Measurements from ENCODE around the gene CRADD.

Gene CRADD

GRCh38 chr12:93684716-93685115, 7.5 kb downstream of the CRADD start:
- H3K4me3 ChIP-seq (ENCODE audit: low read length), result no peak overlapping the region
- H3K4me1 ChIP-seq (ENCODE audit: control insufficient read depth, insufficient read depth, low read length), result peaks cover 3% of the 10 kb centered on the region; the same call in 1 of the 2 replicates
- no peaks in the 10 kb centered on the region for H3K27me3 ChIP-seq (ENCODE audit: control insufficient read depth, insufficient read depth, low read length)
- 100% methylated on average over 3 of the region's 4 CpGs for WGBS (ENCODE audit: insufficient coverage, insufficient read length)
- DNase-seq (ENCODE audit: low read depth, low spot score), result no peak
- no peaks in the 10 kb centered on the region for H3K36me3 ChIP-seq (ENCODE audit: control insufficient read depth, insufficient read depth, low read length)
- H3K27ac ChIP-seq (ENCODE audit: low read length), result no peak overlapping the region
- H3K9me3 ChIP-seq (ENCODE audit: control insufficient read depth, insufficient read depth, low read length), result no peaks in the 10 kb centered on the region

- Histone ChIP-seq H3K4me3 (ENCODE audit: low read length) (no peak overlapping the region), H3K27me3 (ENCODE audit: control insufficient read depth, insufficient read depth, low read length) (no peaks in the 10 kb centered on the region), H3K27ac (ENCODE audit: low read length) (no peak overlapping the region), H3K4me1 (ENCODE audit: control insufficient read depth, insufficient read depth, low read length) (peaks cover 3% of the 10 kb centered on the region; the same call in 1 of the 2 replicates), H3K36me3 (ENCODE audit: control insufficient read depth, insufficient read depth, low read length) (no peaks in the 10 kb centered on the region), H3K9me3 (ENCODE audit: control insufficient read depth, insufficient read depth, low read length) (no peaks in the 10 kb centered on the region)
- no CpG with 5 or more reads among the region's 8 CpGs for WGBS (ENCODE audit: insufficient coverage, insufficient read length)
- no peak for DNase-seq (ENCODE audit: low read depth, low spot score)
These were observed 9.6 kb downstream of the CRADD start for GRCh38 chr12:93686572-93687356.

GRCh38 chr12:93689076-93689834, 12.1 kb downstream of the CRADD start:
- no peak overlapping the region for H3K27ac ChIP-seq (ENCODE audit: low read length)
- H3K9me3 ChIP-seq (ENCODE audit: control insufficient read depth, insufficient read depth, low read length), result no peaks in the 10 kb centered on the region
- no peak for DNase-seq (ENCODE audit: low read depth, low spot score)
- no peaks in the 10 kb centered on the region for H3K27me3 ChIP-seq (ENCODE audit: control insufficient read depth, insufficient read depth, low read length)
- no CpG with 5 or more reads among the region's 2 CpGs for WGBS (ENCODE audit: insufficient coverage, insufficient read length)
- H3K4me3 ChIP-seq (ENCODE audit: low read length), result no peak overlapping the region
- no peaks in the 10 kb centered on the region for H3K4me1 ChIP-seq (ENCODE audit: control insufficient read depth, insufficient read depth, low read length)
- no peaks in the 10 kb centered on the region for H3K36me3 ChIP-seq (ENCODE audit: control insufficient read depth, insufficient read depth, low read length)

- Histone ChIP-seq H3K9me3 (ENCODE audit: control insufficient read depth, insufficient read depth, low read length) (no peaks in the 10 kb centered on the region), H3K27ac (ENCODE audit: low read length) (no peak overlapping the region), H3K36me3 (ENCODE audit: control insufficient read depth, insufficient read depth, low read length) (no peaks in the 10 kb centered on the region), H3K4me1 (ENCODE audit: control insufficient read depth, insufficient read depth, low read length) (peaks cover 9% of the 10 kb centered on the region; the same call in 1 of the 2 replicates), H3K4me3 (ENCODE audit: low read length) (no peak overlapping the region), H3K27me3 (ENCODE audit: control insufficient read depth, insufficient read depth, low read length) (no peaks in the 10 kb centered on the region)
- no peak for DNase-seq (ENCODE audit: low read depth, low spot score)
These were observed 19.3 kb downstream of the CRADD start for GRCh38 chr12:93696462-93696861.

GRCh38 chr12:93698307-93699092, 21.3 kb downstream of the CRADD start:
- no peak for DNase-seq (ENCODE audit: low read depth, low spot score)
- WGBS (ENCODE audit: insufficient coverage, insufficient read length), result no CpG with 5 or more reads among the region's 3 CpGs

DNA sequence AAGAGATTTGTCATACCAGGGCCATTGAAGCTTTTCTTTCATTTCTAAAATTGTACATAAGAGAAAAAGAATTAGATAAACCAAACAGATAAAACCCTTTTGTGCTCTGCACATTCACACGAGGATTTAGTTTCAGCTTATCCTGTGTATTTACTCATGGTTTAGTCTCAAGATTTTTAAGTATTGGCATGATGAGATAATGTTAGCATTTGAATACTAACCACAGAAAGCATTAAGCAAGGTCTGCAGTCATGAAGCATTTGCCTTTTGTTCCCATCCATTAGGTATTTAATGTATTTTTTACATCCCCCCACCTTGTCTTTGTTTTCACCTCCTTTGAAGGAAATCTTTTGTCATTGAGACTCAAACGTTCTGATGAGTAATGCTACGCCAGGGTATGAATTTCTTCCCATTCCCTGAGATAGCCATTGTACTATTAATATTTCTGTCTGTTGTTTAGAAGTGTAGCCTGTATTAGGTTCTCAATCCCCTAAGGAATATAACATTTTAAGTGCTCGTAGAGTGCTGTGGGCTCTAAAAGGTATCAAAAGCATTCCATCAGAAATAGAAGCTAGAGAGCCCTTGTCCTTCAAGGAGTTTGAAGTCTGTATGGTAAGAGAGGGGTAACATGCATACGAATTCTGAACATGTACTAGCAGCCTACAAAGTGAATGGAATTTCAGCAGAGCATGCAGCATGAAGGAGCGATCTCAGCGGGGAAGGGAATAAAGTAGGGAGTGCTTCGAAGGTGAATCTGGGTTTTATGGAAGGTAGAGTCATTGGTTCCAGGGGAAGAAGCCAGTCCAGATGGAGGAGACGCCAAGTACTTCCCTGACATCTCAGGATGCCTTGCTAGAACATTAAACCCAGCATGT, 22.3 kb downstream of the CRADD start:
- no peaks in the 10 kb centered on the region for H3K27me3 ChIP-seq (ENCODE audit: control insufficient read depth, insufficient read depth, low read length)
- no CpG with 5 or more reads among the region's 9 CpGs for WGBS (ENCODE audit: insufficient coverage, insufficient read length)
- no peak overlapping the region for H3K4me3 ChIP-seq (ENCODE audit: low read length)
- H3K9me3 ChIP-seq (ENCODE audit: control insufficient read depth, insufficient read depth, low read length), result no peaks in the 10 kb centered on the region
- no peak overlapping the region for H3K27ac ChIP-seq (ENCODE audit: low read length)
- no peak for DNase-seq (ENCODE audit: low read depth, low spot score)
- H3K4me1 ChIP-seq (ENCODE audit: control insufficient read depth, insufficient read depth, low read length), result peaks cover 9% of the 10 kb centered on the region; the same call in 1 of the 2 replicates
- H3K36me3 ChIP-seq (ENCODE audit: control insufficient read depth, insufficient read depth, low read length), result no peaks in the 10 kb centered on the region

More at GRCh38 chr12:93698307-93699092, 21.3 kb downstream of the CRADD start:
- Histone ChIP-seq H3K36me3 (ENCODE audit: control insufficient read depth, insufficient read depth, low read length) (no peaks in the 10 kb centered on the region), H3K27me3 (ENCODE audit: control insufficient read depth, insufficient read depth, low read length) (no peaks in the 10 kb centered on the region), H3K4me3 (ENCODE audit: low read length) (no peak overlapping the region), H3K9me3 (ENCODE audit: control insufficient read depth, insufficient read depth, low read length) (no peaks in the 10 kb centered on the region), H3K27ac (ENCODE audit: low read length) (no peak overlapping the region), H3K4me1 (ENCODE audit: control insufficient read depth, insufficient read depth, low read length) (peaks cover 9% of the 10 kb centered on the region; the same call in 1 of the 2 replicates)

DNA sequence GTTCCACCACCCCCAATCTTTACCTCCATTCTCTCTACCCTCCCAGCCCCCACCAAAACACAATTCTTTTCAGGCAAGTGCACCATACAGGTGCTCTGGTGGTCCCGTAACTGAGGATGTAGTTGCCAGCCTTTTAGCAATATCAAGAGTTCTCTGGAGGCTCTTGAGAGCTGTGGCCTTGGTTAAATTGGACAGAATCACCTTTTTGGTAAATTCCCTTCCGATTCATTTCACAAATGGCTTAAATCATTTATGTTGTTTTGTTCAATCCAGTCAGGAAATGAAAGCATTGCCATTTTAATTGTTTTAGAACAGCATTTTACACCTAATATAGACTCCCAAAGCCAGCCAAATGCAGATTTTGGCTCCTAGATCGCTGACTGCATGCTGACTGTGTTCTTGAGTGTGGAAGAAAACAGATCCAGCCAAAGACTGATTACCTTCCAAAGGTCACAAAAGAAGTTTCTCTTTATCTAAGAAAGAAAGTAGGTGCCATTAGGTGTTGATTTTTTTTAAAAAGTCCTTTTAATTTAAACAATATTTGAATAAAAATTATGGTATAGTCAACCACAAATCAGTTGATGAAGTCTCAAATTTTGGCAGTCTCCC, 25.6 kb downstream of the CRADD start:
- DNase-seq (ENCODE audit: low read depth, low spot score), result no peak
- Histone ChIP-seq H3K27ac (ENCODE audit: low read length) (no peak overlapping the region), H3K4me3 (ENCODE audit: low read length) (no peak overlapping the region), H3K4me1 (ENCODE audit: control insufficient read depth, insufficient read depth, low read length) (peaks cover 9% of the 10 kb centered on the region; the same call in 1 of the 2 replicates), H3K9me3 (ENCODE audit: control insufficient read depth, insufficient read depth, low read length) (no peaks in the 10 kb centered on the region), H3K36me3 (ENCODE audit: control insufficient read depth, insufficient read depth, low read length) (no peaks in the 10 kb centered on the region), H3K27me3 (ENCODE audit: control insufficient read depth, insufficient read depth, low read length) (no peaks in the 10 kb centered on the region)
- no CpG with 5 or more reads among the region's 3 CpGs for WGBS (ENCODE audit: insufficient coverage, insufficient read length)

- H3K9me3 ChIP-seq (ENCODE audit: control insufficient read depth, insufficient read depth, low read length), result no peaks in the 10 kb centered on the region
- no peaks in the 10 kb centered on the region for H3K36me3 ChIP-seq (ENCODE audit: control insufficient read depth, insufficient read depth, low read length)
- no peaks in the 10 kb centered on the region for H3K27me3 ChIP-seq (ENCODE audit: control insufficient read depth, insufficient read depth, low read length)
- no peak overlapping the region for H3K4me3 ChIP-seq (ENCODE audit: low read length)
- no peak overlapping the region for H3K27ac ChIP-seq (ENCODE audit: low read length)
- peaks cover 7% of the 10 kb centered on the region; the same call in 1 of the 2 replicates for H3K4me1 ChIP-seq (ENCODE audit: control insufficient read depth, insufficient read depth, low read length)
- DNase-seq (ENCODE audit: low read depth, low spot score), result no peak
These were observed 26.9 kb downstream of the CRADD start for GRCh38 chr12:93704122-93704521.

DNA sequence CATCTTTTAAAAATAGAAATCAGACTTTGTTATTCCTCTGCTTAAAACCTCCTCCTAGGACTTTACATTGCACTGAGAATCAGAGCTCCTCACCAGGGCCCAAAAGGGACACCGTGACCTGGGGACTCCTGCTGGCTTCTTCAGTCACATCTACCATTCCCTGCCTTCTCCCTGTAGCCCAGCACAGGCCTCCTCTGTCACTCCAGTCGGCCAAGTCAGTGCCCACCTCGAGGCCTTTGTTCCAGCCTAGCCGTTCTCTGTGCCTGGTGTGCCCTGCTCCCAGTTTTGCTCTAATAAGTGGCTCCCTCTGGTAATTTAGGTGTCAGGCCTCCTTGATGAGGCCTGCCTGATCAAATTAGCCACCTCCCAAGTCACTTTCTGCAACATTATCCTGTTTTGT, 27.4 kb downstream of the CRADD start:
- Histone ChIP-seq H3K36me3 (ENCODE audit: control insufficient read depth, insufficient read depth, low read length) (no peaks in the 10 kb centered on the region), H3K4me1 (ENCODE audit: control insufficient read depth, insufficient read depth, low read length) (peaks cover 5% of the 10 kb centered on the region; the same call in 1 of the 2 replicates), H3K4me3 (ENCODE audit: low read length) (no peak overlapping the region), H3K27me3 (ENCODE audit: control insufficient read depth, insufficient read depth, low read length) (no peaks in the 10 kb centered on the region), H3K27ac (ENCODE audit: low read length) (no peak overlapping the region), H3K9me3 (ENCODE audit: control insufficient read depth, insufficient read depth, low read length) (no peaks in the 10 kb centered on the region)
- WGBS (ENCODE audit: insufficient coverage, insufficient read length), result no CpG with 5 or more reads among the region's 4 CpGs
- DNase-seq (ENCODE audit: low read depth, low spot score), result no peak
